AML-193 (cell line): ENCODE data around the gene EIF5AL1.
"Not testable (repeated sequence)": the region's sequence is repeated elsewhere in the genome, so short reads cannot be mapped to it uniquely, and the experiment has no call there.

Experiments used
- DNase-seq, 2 experiments: peaks; one replicate each; lab custom pipeline; 2025; lab: John Stamatoyannopoulos, UW

EIF5AL1 gene

GRCh38 chr10:79509934-79510508 lies 2.3 kb upstream of the EIF5AL1 start:
- not testable (repeated sequence) for DNase-seq

GRCh38 chr10:79516532-79517205 lies 4.3 kb downstream of the EIF5AL1 start:
- not testable (repeated sequence) for DNase-seq

GRCh38 chr10:79517567-79517966 lies 5.2 kb downstream of the EIF5AL1 start:
- not testable (repeated sequence) for DNase-seq

- not testable (repeated sequence) for DNase-seq
These were observed 9.4 kb downstream of the EIF5AL1 start for GRCh38 chr10:79521751-79522150.

- not testable (repeated sequence) for DNase-seq
These were observed 10.1 kb downstream of the EIF5AL1 start for GRCh38 chr10:79522464-79522863.

GRCh38 chr10:79523157-79523853 lies 11.0 kb downstream of the EIF5AL1 start:
- DNase-seq = not testable (repeated sequence)

- not testable (repeated sequence) for DNase-seq
These were observed 12.8 kb downstream of the EIF5AL1 start for GRCh38 chr10:79525049-79525710.

- not testable (repeated sequence) for DNase-seq
These were observed 15.9 kb downstream of the EIF5AL1 start for GRCh38 chr10:79528261-79528660.

- DNase-seq = not testable (repeated sequence)
These were observed 21.0 kb downstream of the EIF5AL1 start for GRCh38 chr10:79533142-79533902.

GRCh38 chr10:79533903-79534175 lies 21.5 kb downstream of the EIF5AL1 start:
- not testable (repeated sequence) for DNase-seq

- DNase-seq = not testable (repeated sequence)
These were observed 26.0 kb downstream of the EIF5AL1 start for GRCh38 chr10:79538311-79538710.

- DNase-seq = not testable (repeated sequence)
These were observed 28.6 kb downstream of the EIF5AL1 start for GRCh38 chr10:79540930-79541329.

GRCh38 chr10:79542626-79543025 lies 30.3 kb downstream of the EIF5AL1 start:
- DNase-seq = no peak

- DNase-seq = not testable (repeated sequence)
These were observed 32.1 kb downstream of the EIF5AL1 start for GRCh38 chr10:79544408-79544807.

GRCh38 chr10:79544926-79545659 lies 32.8 kb downstream of the EIF5AL1 start:
- DNase-seq = not testable (repeated sequence)

GRCh38 chr10:79547128-79547527 lies 34.8 kb downstream of the EIF5AL1 start:
- not testable (repeated sequence) for DNase-seq

GRCh38 chr10:79547973-79548372 lies 35.6 kb downstream of the EIF5AL1 start:
- no peak for DNase-seq

GRCh38 chr10:79552143-79552542 lies 39.8 kb downstream of the EIF5AL1 start:
- DNase-seq = no peak

- no peak for DNase-seq
These were observed 43.3 kb downstream of the EIF5AL1 start for GRCh38 chr10:79555354-79556309.

GRCh38 chr10:79556961-79557360 lies 44.6 kb downstream of the EIF5AL1 start:
- not testable (repeated sequence) for DNase-seq
